Colonic mucosa (tissue), 4 donors: ENCODE data around the gene HSPB6. TPM values are rescaled to one million over a fixed set of nuclear protein-coding genes. Genes with fewer than 3 reads are reported as not detected.
"Not testable (repeated sequence)": the region's sequence is repeated elsewhere in the genome, so short reads cannot be mapped to it uniquely, and the experiment has no call there.

Source experiments
- DNase-seq: peaks from one replicate; pipeline ENCODE4 v3.0.0-alpha.2; 2020
- H3K27ac ChIP-seq: fragments of 200-600 bp; one replicate; pipeline ENCODE4 v1.8.0; 2021
- H3K27me3 ChIP-seq: fragments of 200-600 bp; one replicate; pipeline ENCODE4 v1.8.0; 2021
- H3K36me3 ChIP-seq: fragments of 200-600 bp; one replicate; pipeline ENCODE4 v1.8.0; 2021
- H3K4me1 ChIP-seq: fragments of 200-600 bp; one replicate; pipeline ENCODE4 v1.8.0; 2021; ENCODE audit warnings: mild to moderate bottlenecking
- H3K4me3 ChIP-seq: fragments of 200-600 bp; one replicate; pipeline ENCODE4 v1.8.0; 2021
- H3K9ac ChIP-seq, 2 donors: one replicate each; pipeline ENCODE4 v1.7.0; 2013; ENCODE audit warnings: control low read depth in 2 of 2, low read depth in 2 of 2, low read length in 2 of 2
- H3K9me3 ChIP-seq: fragments of 200-600 bp; one replicate; pipeline ENCODE4 v1.8.0; 2021
- CTCF ChIP-seq: fragments of 200-600 bp; IDR thresholded peaks from one replicate; pipeline ENCODE4 v1.8.0; 2022; ENCODE audit warnings: antibody characterized with exemption, mild to moderate bottlenecking
- intact Hi-C: fragments of 100-400 bp; cut with DNase I; formaldehyde crosslinking; loops from one replicate; pipeline ENCODE4 v1.14.1; 2022
- total RNA-seq, 2 donors: library from RNA; stranded (reverse); fragmentation: NEBNext Ultra II Directional in 1 of 2; extraction: Animal tissue kit (Norgen Biotek cat#: 25700) in 1 of 2; gene quantifications; one replicate each; pipeline ENCODE4 v1.2.1, GENCODE V29; 2021
- donor health status: healthy.
- donor health status: DM: no; HTN: no; CAD: no.
- donor health status: DM: no; HTN: no; CAD: no.

HSPB6 gene
- total RNA-seq, 2 donors from 2014 or later, result 6.3 to 23.6 TPM

DNA sequence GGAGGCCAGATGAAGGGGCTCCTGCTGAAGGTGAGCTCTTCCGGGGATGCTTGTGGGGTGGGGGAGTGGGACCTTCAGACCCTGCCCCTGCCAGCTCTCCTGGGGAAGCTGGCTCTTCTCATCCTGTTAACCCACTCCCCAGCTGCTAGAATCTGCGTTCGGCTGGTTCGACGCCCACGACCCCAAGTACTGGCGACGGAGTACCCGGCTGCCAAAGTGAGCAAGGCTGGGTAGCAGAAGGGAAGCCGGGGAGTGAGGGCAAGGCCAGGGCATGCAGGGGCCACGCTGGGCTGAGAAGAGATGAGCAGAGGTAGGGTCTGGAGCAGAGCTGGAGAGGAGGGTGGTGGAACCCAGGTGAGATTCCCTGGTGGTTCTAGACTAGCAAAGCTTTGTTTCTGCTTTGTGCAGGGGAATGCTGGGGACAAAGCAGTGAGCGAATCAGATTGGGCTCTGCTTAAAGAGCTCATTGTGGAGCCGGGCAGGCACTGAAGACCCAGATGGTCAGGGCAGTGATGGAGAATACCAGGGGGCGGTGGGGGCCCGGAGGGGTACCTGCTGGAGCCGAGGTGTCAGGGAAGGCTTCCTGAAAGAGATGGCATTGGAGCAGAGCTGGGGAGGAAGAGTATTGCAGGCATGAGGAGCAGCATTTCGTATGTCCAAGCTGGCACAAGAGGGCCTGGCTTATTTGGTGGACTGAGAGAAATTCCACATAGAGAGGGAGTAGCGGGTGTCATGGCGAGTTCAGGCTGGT, 28.7 kb downstream of the HSPB6 start:
- H3K27ac ChIP-seq, result no peak overlapping the region
- DNase-seq, result no peak

GRCh38 chr19:35727053-35727955, 29.5 kb downstream of the HSPB6 start:
- H3K27ac ChIP-seq, result no peak overlapping the region
- H3K4me1 ChIP-seq, result no peaks in the 10 kb centered on the region
- no peaks in the 10 kb centered on the region for H3K9me3 ChIP-seq
- intact Hi-C loops, result no loop called here
- H3K36me3 ChIP-seq, result peaks cover 49% of the 10 kb centered on the region
- no peak overlapping the region for H3K4me3 ChIP-seq
- H3K9ac ChIP-seq, result no peak overlapping the region
- no peak for DNase-seq
- H3K27me3 ChIP-seq, result no peaks in the 10 kb centered on the region
- no peak for TF ChIP-seq CTCF

More for the DNA sequence above, 28.7 kb downstream of the HSPB6 start:
- intact Hi-C loops, result no loop called here
- Histone ChIP-seq H3K4me1 (no peaks in the 10 kb centered on the region), H3K9ac (no peak overlapping the region), H3K27me3 (no peaks in the 10 kb centered on the region), H3K4me3 (no peak overlapping the region), H3K9me3 (no peaks in the 10 kb centered on the region), H3K36me3 (peaks cover 42% of the 10 kb centered on the region)
- TF ChIP-seq CTCF, result no peak

DNA sequence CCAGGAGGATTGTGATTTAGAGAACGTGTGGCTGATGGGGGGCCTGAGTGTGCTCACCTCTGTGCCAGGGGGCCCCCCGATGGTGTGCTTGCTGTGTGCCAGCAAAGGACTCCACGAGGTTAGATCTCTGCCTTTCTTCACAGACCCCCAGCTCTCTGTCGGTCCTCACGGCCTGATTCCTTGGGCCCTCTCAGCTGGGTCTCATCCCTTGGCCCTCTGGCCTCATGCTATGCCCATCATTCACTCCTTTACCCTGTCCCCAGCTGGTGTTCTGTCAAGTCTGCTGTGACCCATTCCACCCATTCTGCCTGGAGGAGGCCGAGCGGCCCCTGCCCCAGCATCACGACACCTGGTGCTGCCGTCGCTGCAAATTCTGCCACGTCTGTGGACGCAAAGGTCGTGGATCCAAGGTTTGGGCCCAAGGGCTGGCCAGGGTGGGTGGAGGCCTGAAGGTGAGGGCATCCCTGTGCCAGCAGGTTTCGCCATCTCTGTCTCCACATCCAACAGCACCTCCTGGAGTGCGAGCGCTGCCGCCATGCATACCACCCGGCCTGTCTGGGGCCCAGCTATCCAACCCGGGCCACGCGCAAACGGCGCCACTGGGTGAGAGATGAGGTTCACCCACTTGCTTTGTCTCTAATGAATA, 31.5 kb downstream of the HSPB6 start:
- Histone ChIP-seq H3K36me3 (peaks cover 46% of the 10 kb centered on the region), H3K27me3 (no peaks in the 10 kb centered on the region), H3K9ac (no peak overlapping the region), H3K27ac (no peak overlapping the region), H3K4me3 (no peak overlapping the region), H3K4me1 (no peaks in the 10 kb centered on the region), H3K9me3 (no peaks in the 10 kb centered on the region)
- DNase-seq, result no peak
- intact Hi-C loops, result no loop called here
- TF ChIP-seq CTCF, result no peak

DNA sequence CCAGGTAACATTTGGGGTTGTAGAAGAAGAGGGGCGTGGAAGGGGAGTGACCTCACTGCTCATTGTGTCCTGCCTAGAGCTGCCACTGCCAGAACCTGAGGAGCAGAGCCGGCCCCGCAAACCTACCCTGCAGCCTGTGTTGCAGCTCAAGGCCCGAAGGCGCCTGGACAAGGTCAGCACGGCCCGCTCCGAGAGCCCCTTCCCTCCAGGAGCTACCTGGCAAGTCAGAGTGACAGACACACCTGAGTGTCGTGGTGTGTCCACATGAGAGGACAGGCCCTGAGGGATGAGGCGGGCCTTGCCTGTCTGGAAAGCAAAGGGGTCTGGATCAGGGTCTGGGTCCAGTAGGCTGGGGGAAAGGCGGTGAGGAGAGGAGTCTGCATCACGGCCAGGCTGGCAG, 32.3 kb downstream of the HSPB6 start:
- intact Hi-C loops, result no loop called here
- TF ChIP-seq CTCF, result no peak
- Histone ChIP-seq H3K4me3 (no peak overlapping the region), H3K9ac (no peak overlapping the region), H3K36me3 (peaks cover 46% of the 10 kb centered on the region), H3K27me3 (no peaks in the 10 kb centered on the region), H3K9me3 (no peaks in the 10 kb centered on the region), H3K27ac (no peak overlapping the region), H3K4me1 (peaks cover 3% of the 10 kb centered on the region)
- no peak for DNase-seq

DNA sequence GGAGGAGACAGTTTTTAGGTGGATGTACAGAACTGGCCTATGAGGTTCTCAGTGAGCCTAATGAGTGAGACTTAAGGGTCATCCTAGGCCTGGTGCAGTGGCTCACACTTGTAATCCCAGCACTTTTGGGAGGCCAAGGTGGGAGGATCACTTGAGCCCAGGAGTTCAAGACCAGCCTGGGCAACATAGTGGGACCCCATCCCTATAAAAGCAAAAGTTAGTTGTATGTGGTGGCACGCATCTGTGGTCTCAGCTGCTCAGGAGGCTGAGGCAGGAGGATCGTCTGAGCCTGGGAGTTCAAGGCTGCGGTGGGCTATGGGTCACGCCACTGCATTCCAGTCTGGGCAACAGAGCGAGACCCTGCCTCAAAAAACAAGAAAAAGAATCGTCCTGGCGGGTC, 32.7 kb downstream of the HSPB6 start:
- DNase-seq, H3K4me3 ChIP-seq, H3K27ac ChIP-seq, intact Hi-C loops, H3K27me3 ChIP-seq, H3K9ac ChIP-seq, H3K9me3 ChIP-seq, H3K4me1 ChIP-seq: not testable (repeated sequence)
- peaks cover 43% of the 10 kb centered on the region for H3K36me3 ChIP-seq
